Measurements from ENCODE around the gene DUSP18.
"Not testable (repeated sequence)": the region's sequence is repeated elsewhere in the genome, so short reads cannot be mapped to it uniquely, and the experiment has no call there.

DUSP18 gene

DNA sequence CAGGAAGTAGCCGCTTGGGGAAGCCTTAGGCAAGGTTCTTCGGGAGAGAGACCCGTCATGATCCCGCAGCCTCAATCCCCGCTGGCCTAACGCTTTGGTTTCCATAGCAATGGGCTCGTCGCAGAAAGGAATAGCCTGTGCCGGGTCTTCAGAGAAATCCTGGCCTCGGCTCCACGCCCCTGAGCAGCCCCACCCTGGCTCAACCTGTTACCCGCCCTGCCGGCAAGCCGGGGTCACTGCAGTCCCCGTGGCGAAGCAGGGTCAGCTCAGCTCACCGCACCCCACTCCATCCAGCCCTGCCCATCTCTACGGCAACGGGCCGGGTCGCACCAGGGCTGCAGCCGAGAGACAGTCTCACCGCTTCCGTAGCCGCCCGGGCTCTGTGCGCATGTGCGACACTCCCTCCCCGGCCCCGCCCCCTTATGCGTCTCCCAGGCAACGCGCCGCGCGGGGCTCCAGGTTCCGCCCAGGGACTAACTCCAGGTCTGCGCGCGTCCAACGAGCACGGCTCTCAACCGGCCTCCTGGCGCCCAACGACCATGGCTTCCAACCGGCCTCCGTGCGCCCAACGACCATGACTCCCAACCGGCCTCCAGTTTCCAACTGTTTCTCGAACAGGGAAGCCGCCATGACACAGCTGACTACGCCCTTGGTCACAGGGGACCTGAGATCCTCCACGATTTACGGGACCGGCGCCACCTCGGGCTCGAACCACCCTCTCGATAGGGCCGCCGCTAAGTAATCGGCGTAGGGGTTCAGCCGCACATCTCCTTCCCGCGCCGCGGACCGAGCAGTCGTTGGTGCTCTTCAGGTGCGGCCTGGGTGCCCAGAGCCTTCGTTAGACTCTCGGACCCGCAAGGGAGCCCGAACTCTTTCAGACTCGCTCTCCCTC, at the start of gene DUSP18:
Gene DUSP18 (minus strand): TSS at position 382 of the 892 bp plus-strand sequence. CDS start 3,872 bp downstream, outside the sequence.
- peak; percentile 93 for DNase-seq

DNA sequence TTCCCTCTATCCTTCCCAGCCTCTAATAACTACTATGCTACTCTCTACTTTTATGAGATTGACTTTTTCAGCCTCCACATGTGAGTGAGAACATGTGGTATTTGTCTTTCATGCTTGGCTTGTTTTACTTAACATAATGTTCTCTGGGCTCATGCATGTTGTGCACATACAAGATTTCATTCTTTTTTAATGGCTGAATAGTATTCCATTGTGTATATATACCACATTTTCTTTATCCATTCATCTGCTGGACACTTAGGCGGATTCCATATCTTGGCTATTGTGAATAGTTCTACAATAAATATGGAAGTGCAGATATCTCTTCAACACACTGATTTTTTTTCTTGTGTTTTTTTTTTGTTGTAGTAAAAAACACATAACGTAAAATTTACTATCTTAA, 46.4 kb upstream of the DUSP18 start:
- no peak for DNase-seq

DNA sequence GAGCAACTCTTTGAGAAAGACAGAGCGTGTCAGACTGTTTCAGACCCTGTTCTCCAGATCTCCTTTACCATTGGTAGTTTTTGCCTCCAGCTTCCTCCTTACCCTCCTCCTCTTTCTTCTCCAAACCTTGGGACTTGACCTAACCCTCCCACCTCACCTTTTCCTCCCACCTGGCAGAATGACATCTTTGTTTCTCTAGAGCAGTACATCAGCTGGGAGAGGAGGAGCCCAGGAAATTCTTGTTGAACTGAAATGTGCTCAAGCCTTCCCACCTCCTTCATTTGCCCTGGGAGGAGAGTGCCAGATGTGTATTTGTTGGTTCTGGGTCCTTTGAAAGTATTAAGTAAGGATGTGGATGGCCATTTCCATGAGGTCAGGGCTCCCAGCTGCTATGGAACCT, 44.4 kb upstream of the DUSP18 start:
- no peak for DNase-seq

DNA sequence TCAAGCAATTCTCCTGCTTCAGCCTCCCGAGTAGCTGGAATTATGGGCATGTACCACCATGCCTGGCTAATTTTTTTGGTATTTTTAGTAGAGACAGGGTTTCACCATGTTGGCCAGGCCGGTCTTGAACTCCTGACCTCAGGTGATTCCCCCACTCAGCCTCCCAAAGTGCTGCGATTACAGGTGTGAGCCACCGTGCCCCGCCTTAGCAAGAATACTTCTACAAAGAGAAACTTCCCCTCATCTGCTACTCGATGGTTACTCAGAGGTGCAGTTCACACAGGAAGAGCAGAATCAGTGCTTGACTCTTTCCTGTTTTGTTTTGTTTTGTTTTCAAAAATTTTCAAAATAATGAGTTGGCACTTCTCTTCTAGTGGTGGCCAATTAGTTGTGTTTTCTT, 42.3 kb upstream of the DUSP18 start:
- DNase-seq = not testable (repeated sequence)

DNA sequence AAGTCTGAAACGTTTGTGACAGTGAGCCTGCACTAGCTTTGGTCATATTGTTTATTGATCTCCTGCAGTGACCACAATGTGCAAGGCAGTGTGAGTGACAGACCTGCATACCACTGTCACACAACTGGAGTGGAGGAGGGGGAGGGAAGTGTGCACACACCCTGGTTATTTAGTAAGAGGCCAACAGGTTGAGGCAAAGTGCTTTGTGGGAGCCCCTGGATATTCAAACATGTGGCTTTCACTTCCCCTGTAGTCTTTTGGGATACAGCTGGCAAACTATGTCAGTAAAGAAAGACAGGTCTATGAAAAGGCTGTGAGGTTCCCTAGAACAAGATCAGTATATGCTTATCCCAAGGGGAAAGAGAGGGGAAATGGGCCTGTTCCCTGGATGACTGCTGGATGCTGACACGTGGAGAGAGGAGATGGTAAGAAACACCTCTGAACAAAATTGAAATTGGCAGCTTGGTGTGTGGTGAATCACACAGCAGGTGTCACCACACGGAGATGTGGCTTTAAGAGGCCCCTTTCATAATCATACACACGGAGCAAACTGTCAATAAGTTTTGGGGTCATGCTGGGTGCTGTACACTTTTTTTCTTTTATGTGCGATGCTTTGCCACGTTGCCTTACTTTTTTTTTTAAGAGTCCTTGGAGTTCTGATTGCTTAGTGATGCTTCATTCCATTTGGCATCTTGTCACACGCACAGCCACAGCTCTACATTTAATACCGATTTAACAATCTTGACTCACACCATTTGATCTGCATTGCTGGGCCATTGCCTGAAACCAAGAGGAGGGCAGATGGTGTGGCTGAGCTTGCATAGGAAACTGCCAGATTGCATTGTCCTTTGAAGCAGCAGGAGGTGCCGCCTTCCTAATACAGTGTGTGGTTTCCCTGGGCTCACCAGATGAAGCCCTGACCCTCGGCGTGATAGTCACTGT, 38.3 kb upstream of the DUSP18 start:
- no peak for DNase-seq

DNA sequence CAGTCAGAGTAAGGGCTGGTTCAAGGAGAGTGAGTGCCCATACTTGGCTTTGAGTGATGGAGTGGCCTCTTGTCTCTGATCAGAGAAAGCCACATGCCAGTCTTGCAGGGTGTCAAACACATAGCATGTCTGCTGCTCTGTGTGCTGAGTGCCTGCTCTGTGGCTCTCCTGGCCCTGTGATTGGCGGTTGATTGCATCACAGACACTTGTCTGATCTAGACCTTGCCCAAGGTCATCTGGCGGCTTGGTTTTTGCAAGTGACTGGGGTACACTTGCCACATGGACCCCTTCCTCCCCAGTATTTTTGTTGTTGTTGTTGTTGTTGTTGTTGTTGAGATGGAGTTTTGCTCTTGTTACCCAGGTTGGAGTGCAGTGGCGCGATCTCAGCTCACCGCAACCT, 37.3 kb upstream of the DUSP18 start:
- DNase-seq = no peak

DNA sequence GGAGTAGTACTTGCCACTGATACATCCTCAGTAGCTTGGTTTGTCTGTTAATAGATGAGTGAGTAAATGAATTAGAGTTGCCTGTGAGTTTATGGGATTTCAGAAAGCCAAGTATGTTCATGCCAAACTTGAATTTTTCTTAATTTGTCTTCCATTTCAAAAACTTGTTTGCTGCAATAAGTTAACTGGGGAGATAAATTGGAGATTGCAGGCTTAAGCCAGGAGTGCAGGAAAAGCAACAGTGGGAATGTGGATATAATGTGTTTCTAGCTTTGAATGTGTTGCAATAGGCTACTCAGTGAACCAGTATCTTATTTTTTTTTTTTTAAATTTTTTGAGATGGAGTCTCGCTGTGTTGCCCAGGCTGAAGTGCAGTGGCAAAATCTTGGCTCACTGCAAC, 35.2 kb upstream of the DUSP18 start:
- DNase-seq = no peak

DNA sequence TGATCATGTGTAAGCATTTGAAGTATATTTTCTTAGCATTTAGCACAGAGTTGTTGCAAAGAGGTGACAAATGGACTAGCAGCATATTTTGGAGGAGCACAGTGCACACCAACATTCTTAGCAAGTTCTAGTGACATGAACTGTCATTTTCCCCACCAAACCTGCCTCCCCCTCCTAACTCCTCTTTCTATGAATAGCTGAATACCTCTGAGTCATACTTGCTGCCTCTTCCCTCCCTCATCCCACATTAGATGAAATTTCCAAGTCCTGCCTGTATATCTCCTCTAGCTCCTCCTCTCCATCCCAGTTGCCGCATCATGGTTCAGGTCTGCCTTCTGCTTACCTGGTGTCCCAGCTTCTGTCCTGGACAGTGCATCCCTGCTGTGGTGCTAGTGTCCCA, 34.2 kb upstream of the DUSP18 start:
- DNase-seq = no peak

DNA sequence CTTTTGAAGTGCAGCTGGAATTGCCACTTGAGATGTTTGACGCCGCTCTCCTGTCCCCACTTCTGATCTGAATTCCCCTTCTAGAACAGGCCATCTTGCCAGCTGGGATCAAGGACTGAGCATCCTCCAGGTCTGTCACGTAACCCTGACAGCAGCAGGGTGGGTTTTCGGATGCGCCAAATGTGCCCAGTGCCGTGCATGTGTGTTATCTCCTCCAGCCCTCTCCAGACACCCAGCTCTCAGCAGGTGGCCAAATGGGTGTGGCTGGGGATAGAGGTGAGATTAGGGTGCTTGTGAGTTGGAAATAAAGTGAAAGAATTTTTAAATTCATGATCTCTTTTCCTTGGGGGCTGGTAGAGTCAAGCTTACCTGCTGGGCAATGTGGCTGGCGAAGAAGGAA, 30.3 kb upstream of the DUSP18 start:
- no peak for DNase-seq

DNA sequence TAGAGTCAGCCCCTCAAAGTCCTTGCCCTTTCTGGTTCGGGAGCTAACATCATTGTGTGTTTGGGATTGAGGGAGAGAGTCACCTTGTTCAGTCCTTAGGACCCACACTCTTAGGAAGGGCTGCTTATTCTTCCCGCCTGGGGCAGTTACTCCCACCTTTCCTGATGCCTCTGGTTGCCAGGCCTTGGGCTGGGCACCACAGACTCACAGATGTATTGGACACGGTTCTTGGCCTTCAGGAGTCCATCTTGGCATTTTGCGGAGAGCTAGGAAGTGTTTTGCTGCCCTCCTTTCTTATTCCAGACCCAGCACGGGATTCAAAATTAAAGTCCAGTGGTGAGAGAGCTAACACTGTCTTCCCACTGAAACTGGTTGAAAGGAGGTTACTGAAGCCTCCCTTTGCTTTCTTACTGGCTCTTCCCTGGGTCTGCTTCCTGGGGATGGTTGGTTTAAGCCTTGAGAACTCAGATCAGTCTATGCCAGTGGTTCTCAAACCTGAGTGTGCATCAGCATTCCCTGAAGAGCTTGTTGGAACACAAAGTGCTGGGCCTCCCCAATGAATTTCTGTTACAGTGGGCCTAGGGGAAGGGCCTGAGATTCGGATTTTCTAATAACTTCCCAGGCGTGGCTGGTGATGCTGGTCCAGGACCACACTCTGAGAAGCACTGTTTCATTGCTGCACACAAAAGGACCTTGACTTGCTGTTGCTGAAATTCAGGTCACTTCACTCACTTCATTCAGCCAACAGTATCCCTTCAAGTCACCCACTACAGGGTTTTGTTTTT, 28.4 kb upstream of the DUSP18 start:
- DNase-seq = no peak

DNA sequence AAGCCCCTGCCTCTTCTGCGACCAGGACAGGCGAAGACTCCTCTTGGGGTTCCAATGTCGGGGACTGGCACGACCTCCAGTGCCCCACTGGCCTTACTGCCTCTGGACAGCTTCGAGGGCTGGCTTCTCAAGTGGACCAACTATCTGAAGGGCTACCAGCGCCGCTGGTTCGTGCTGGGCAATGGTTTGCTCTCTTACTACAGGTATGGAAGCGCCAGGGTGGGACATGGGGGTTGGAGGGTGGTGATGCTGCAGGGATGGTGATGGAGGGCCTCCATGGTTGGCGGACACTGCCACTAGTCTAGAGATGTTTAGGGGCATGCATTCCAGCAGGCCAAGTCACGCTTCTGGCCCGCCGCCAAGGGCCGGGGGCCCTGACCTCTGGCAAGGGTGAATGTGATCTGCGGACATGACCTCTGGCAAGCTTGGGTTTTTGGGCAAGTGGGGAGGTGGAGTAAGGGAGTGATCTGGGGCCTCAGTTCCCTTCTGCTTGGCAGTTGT, 27.7 kb upstream of the DUSP18 start:
- DNase-seq = no peak

DNA sequence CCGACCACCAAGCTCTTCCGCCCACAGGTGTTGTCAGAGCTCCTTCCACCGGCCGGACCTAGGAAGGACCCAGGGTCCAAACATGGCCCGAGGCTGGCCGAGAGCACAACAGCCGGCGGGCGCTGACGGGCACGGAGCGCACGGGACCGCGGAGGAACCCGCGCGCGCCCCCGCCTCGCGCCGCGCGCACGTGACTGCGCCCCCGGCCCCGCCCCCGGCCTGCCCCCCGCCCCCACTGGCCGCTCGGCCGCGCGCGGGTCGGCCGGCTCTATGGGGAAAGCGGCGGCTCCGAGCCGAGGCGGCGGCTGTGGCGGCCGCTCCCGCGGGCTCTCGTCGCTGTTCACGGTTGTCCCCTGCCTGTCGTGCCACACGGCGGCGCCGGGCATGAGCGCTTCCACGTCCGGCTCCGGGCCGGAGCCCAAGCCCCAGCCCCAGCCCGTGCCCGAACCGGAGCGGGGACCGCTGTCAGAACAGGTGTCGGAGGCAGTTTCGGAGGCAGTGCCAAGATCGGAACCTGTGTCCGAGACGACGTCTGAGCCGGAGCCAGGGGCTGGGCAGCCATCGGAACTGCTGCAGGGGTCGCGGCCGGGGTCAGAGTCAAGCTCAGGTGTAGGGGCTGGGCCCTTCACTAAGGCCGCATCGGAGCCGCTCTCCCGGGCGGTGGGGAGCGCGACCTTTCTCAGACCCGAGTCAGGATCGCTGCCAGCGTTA, 27.1 kb upstream of the DUSP18 start, which contains the start of gene OSBP2:
Gene OSBP2 (plus strand): TSS at position 235 of the 711 bp plus-strand sequence. CDS start 36 bp downstream, at position 271.
- peak; percentile 12 for DNase-seq

DNA sequence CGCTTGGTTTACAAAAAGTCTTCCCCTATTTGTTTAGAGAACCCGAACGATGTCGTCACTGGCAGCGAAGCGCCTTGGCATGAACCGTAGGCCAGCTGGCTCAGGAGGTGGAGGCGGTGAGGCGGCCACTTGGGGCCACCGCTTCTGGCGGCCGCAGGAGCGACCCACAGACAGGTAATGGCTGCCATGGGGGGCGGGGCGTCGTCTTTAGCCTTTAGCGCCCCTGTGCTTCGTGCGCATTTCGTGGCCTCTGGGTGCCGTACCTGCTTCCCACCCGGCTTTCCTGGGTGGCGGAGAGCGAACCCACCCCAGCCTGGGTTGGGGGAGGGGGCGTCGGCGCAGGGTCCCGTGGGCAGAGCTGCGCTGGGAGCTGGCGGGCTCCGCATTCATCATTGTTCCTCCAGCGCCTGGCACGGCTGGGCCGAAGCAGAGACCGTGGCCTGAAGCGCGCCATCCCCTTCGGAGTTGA, 26.5 kb upstream of the DUSP18 start:
- DNase-seq = peak; percentile 44

DNA sequence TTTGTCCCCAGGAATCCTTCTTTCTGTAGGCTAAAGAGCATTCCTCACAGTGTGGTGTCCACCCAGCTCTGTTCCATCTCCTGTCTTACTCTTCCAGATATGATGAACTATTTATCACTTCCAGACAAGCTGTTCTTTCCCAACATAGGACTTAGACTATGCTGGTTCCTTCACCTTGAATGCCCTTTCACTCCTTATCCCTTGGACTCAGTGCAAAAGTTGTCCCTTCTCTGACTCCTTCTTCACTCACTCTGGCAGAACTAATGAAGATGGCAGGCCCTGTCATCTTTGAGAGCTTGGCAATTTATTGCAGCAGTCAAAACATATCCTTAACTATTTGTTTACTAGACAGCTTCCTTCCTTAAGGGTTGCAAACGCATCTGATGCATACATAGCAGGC, 23.5 kb upstream of the DUSP18 start:
- DNase-seq = no peak

DNA sequence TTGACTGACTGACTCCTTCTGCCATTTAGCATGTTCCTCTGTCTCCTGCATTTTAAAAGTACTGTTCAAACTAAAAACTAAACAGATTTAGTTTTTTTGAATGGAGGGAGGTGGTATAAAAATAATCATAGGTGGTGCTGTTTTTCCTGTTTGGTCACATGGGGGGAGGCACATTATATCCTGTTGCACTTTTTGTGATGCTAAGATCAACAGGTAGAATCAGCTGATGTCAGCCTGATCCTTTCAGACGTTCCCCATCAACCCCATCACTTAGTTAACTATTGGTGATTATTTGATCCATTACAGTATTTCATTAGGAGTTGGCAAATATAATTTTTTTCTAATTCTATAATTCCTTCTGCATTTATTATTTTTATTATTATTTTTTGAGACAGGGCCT, 21.9 kb upstream of the DUSP18 start:
- DNase-seq = no peak

DNA sequence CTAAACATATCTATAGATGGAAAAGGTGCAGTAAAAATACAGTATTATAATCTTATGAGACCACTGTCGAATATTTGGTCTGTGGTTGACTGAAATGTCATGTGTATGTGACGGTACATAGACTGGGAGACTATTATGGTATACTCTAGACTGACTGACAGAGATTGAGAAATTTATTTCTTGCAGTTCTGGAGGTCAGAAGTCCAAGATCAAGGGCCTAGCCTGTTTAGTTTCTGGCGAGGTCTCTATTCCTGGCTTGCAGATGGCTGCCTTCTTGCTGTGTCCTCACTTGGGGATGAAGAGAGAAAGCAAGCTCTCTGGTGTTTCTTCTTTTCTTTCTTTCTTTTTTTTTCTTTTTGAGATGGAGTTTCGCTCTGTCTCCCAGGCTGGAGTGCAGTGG, 19.7 kb upstream of the DUSP18 start:
- DNase-seq = no peak

DNA sequence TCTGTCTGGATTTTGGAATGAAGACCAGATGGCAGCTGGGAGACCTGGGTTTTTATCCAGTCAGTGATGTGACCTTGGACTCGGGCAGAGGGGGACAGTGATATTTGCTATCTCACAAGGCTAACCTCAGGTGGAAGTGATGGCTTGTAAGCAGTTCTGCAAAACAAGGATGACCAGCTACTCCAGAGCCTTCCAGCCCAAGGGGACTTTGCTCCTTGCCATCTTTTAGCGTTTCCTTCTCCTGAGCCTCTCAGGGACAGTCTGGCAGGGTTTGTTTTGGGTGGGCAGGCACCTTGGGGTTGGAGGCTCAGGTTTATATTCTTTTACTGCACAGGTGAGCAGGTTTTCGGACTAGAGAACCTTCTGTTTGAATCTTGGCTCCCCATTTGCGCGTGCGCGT, 17.5 kb upstream of the DUSP18 start:
- no peak for DNase-seq

DNA sequence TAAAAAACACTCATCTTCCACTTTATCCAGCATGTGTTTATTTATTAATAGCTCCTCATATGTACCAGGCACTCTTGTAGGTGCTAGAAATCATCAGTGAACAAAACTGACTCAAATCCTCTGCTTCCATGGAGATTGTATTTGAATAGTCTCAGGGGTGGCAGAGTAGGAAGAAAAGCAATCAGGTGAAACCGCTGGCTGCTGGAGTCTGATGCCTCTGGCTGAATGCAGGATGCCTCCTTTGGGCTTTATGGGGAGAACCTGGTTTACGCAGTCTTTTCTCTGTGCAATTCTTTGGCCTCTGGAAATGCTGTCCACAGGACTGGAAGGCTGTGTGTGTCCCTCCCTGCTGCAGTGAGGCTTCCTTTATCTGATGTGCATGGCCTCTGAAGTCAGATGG, 14.2 kb upstream of the DUSP18 start:
- no peak for DNase-seq

DNA sequence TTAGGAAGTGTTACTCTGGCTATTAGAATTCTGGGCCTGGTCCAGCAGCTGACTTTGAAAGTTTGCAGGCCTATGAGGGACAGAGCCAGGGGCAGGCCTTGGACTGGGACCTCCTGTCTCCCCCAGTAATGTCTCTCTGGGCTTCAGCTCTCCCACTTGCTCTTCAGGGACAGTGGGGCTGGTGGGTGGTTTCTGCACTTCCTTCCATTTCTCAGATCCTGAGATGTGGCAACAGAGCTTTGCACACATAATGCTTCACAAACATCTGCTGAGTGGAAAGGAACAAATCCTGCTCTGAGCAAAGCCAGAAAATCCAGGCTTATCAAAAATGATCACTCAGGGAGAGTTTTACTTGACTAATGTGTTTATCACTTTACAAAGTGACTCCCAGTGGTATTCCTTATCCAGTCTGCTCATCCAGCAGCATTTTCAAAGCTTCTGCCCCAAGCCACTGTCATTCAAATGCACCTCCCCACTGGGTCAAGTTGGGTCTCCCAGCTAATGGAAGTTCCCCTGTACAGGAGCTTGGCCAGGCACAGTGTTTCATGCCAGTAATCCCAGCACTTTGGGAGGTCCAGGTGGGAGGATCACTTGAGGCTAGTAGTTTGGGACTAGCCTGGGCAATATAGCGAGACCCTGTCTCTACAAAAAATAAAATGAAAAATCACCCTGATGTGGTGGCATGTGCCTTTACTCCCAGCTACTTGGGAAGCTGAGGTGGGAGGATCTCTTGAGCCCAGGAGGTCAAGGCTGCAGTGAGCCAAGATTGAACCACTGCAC, 13.5 kb upstream of the DUSP18 start:
- no peak for DNase-seq

DNA sequence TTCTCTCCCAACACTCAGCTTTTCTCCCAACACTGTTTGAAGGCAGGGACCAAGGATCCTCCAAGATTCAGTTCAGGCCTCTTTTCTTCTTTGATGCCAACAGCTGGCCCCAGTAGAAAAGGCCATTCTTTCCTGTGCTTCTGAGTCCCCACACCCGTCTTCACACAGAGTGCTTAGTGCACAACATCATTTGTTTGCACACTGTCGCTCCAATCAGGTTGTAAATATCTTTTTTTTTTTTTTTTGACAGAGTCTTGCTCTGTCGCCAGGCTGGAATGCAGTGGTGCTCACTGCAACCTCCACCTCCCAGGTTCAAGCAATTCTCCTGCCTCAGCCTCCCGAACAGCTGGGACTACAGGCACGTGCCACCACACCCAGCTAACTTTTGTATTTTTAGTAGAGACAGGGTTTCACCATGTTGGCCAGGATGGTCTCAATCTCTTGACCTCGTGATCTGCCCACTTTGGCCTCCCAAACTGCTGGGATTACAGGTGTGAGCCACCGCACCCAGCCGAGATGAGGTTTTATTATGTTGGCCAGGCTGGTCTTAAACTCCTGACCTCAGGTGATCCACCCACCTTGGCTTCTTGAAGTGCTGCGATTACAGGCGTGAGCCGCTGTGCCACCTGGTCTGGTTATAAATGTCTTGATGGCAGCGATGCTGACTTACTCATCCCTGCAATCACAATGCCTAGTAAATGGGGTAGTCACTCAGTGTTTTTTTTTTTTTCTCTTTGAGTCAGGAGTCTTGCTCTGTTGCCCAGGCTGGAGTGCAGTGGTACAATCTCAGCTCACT, 12.4 kb upstream of the DUSP18 start:
- DNase-seq = not testable (repeated sequence)
